NCI-H187 treated with DMSO at 0.1 percent for 48 hours (cell line): ENCODE data around the gene ITGA2B.
"Not testable (repeated sequence)": the region's sequence is repeated elsewhere in the genome, so short reads cannot be mapped to it uniquely, and the experiment has no call there.

Experiments
- DNase-seq: peaks from one replicate; lab custom pipeline; 2025; lab: John Stamatoyannopoulos, UW

Gene ITGA2B

DNA sequence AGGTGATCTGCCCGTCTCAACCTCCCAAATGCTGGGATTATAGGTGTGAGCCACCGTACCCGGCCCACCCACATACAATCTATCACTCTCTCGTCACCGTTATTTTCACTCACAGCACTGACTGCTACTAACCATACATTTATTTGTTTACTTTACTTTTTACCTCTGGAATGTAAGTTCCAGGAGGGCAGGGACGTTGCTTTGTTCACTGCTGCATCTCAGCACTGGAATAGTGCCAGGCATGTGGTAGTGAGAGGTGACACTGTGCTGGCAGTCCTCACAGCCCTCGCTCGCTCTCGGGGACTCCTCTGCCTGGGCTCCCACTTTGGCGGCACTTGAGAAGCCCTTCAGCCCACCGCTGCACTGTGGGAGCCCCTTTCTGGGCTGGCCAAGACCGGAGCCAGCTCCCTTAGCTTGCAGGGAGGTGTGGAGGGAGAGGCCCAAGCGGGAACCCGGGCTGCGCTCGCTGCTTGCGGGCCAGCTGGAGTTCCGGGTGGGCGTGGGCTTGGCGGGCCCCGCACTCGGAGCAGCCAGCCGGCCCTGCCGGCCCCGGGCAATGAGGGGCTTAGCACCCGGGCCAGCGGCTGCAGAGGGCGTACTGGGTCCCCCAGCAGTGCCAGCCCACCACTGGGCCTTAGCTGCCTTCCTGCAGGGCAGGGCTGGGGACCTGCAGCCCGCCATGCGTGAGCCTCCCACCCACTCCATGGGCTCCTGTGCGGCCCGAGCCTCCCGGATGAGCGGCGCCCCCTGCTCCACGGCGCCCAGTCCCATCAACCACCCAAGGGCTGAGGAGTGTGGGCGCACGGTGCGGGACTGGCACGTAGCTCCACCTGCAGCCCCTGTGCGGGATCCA, 20.8 kb downstream of the ITGA2B start:
- not testable (repeated sequence) for DNase-seq

DNA sequence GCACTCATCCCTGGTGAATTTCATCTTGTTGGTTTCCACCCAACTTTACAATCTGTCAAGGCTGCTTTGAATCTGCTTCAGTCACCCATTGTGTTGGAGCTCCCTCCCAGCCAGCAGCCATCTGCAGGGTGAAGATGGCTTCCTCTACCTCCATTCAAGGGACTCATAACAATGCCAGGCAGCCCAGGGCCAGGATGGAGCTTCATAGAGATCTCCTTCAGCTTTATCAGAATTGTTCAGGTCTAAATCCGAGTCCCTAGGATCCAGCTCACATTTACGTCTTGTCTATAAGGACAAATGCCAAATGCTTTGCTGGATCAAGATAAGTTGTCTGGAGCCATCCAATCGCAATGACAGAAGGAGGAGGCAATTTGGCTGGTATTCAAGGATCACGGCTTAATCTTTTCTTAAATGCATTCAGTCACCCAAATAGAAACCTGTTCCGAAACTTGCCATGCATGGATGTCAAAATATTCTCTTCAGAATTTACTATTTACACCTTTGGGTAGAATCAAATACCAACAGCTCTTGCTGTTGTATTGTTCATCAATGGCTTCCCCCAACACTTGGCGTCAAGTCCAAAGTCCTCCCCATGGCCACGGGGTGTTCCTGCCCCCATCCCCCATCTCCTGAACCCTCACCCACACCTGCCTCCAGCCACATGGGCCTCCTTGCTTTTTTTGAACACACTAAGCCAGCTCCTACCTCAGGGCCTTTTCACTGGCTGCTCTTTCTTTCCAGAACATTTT, 22.0 kb downstream of the ITGA2B start:
- no peak for DNase-seq

DNA sequence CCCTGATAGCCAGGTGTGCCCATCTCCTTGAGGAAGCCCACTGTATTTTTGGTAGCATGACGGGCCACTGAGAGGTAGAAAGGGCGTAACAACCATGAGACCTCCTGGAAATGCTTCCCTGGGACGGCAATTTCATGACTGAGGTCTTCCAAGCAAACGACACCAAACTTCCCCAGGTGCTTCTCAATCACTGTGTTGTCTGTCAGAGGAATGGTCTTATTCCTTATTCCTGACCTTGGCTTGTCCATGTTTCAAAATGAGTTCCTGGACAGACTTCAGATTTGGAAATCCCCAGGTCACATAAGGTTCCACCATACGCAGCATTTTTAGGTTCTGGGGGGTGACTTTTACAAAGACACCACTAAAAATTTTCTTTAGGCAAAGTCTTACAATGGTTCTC, 24.4 kb downstream of the ITGA2B start:
- not testable (repeated sequence) for DNase-seq

DNA sequence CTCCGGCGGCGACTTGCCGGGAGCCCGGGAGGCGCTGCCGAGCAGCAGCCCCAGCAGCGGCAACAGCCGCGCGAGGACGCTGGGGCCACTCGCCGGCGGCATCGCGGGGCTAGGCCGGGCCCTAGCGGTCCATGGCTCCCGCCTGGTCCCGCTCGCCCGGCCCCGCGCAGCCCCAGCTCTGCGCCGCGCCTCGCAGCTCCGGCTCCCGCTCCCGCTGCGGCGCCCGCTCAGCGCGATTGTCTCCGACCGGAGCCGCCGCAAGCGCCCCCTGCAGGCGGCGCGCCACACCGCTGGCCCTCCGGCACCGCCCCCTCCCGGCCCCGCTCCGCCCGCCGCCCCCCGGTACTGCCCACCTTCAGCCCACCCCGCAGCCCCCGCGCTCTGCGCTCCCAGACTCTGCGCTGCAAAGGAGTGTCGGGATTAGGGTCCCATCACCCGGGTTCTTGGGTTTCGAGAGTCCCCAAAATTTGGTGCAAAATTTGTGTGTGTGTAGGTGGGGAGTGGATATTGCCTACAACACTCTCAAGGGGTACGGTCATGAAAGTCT, 25.8 kb downstream of the ITGA2B start, which contains the start of gene FAM171A2:
Gene FAM171A2 (minus strand): TSS at position 241 of the 547 bp plus-strand sequence. CDS start 139 bp downstream, at position 102.
- DNase-seq = no peak

DNA sequence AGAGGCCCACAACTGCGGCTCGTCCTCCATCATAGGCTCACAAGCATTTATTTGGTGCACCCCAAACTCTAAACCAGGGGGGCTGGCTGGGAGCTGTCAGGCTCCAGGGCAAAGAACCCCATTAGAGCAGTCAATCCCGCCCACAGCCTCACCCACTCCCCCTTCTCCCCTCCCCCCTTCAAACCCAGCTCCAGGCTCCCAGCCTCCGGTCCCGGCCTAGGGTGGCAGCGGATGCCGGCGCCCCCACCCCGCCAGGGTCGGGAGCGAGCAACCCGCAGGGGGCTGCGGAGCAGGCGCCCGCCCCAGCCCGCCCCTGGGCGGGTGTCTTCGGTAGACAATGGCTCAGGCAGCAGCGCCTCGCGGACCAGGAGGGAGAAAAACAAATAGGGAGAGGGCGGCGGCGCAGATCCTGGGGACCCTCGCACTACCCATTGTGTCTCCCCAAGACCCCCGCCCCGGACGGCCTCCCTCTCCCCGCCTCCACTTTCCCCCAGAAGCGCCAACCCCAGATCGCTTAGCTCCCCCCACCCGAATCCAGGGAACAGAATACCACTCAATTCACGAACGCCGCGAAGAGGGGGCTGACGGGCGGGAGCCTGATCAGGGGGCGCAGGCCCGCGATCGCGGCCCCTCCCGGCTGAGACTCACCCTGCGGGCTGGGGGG, 26.4 kb downstream of the ITGA2B start:
- DNase-seq = no peak

DNA sequence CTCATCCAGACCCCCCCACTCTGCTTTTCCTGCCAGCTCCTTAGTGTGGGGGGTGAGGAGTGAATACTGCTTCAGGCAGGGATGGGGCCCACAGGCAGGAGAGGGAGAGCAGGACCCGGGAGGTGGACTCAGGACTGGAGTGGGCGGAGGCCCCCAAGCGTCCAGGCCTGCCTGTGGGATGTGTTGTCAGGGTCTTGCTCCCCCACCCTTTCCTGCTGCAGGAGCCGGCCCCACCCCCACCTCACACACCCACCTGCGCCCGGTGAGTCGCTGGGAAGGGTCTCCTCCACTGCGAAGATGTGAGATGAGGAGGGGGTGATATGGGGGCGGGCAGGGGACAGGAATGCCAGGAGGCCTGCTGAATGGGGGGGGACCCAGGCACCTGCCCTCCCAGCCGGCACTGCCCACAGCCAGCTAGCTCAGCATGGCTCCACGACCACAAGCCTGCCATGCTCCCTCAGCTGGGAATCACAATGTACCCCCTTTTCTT, 26.9 kb downstream of the ITGA2B start:
- no peak for DNase-seq

DNA sequence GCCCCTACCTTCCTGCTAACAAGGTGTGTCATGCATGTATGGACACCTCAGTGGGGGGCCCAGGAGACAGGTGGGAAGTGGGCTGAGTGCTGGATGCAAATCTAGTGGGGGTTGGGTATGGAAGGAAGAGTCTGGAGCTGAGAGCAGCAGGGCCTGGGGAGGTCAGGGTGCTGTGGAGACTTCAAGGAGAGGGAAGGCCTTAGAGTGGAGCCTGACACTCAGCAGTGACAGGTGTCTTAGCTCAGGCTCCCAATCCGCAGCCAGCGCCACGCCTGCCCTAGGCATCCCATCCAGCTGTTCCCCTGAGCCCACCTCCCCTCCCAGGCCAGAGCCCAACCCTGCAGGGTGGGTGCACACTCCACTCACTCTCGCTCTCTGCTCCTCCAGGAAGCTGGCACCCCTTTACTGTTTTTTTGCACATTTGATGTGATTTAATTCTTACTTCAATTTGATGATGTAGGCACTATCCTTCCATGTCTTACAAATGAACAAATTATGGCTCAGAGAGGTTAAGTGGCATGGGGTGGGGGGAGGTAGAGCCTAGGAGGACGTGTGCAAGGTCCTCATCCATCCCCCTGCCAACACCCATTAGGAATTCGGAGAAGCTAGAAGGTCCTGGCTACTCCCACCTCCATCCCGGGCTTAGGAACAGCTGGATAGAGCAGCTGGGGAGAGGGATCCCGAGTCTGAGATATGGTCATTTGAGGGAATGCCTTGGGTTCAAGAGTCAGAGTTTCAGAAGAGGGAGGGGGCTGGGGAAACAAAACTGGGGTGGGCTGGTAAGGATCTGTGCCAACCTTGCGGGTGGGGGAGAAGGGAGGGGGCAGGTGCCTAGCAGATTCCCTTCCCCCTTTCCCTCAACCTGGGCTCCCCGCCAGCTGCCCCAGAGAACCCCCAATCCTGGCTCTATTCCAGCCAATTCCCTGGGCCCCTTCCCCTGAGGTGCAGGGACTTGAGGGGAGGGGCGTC, 27.9 kb downstream of the ITGA2B start:
- DNase-seq = no peak

DNA sequence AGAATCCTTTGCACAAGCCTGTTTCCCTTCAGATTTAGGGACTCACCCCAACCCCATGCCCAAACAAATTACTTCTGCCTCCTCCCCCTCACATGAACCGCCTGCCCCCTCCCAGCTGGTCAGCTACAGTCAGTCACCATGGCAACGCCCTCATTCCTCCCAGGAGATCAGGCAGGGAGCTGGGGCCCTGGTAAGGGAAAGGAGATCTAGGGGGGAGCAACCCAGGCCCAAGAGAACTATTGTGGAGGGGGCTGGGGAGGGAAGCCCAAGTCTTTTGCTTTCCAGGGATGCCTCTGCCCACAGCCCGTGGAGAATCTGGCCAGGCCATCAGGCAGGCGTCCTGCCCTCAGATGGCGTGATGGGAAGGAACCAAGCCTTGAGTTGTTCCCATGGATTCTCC, 28.6 kb downstream of the ITGA2B start:
- DNase-seq = no peak

DNA sequence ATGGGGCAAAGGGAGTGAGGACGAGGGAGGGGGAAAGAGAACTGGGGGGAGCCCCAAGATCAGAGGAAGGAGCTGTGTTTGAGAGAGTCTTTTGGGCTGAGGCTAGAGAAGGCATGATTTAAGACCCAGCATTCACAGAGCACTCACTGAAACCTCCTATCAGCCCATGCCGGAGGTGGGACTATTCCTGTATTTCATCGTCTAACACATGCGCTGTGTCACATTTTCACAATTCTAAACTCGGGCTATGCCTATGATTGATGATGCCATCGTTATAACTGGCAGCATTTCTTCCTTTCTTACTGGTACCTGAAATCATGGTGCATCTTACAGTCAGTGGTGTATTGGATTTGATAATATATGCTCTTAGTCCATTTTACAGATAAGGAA, 29.3 kb downstream of the ITGA2B start:
- DNase-seq = no peak

DNA sequence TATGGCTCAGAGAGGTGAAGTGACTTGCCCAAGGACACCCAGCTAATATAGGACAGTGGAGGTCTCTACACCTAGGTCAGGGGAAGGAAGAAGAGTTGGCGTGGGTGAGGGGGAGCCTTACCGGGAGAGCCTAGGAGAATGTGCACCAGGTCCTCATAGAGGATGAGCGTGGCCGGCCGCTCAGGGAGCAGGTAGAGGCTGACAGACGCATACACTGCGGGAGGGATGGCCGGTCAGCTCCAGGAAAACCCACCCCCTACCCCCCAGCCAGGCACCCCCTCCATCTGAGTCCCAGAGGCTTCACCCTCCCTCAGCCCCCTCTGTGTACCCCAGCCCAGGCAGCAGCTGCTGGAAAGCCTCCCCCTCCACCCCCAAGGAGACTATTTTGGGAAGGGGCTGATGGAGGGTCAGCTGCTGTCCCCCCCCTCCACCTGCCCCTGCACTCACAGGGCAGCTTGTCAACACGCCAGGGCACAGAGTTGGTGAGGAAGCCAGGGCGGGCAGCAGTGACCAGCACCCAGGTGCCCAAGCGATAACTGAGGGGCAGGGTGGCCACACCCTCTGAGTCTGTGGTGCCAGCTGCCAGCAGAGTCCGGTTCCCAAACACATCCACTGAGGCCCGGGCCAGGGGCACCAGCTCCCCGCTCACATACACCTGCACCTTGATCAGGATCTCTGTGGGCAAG, 29.8 kb downstream of the ITGA2B start:
- no peak for DNase-seq

DNA sequence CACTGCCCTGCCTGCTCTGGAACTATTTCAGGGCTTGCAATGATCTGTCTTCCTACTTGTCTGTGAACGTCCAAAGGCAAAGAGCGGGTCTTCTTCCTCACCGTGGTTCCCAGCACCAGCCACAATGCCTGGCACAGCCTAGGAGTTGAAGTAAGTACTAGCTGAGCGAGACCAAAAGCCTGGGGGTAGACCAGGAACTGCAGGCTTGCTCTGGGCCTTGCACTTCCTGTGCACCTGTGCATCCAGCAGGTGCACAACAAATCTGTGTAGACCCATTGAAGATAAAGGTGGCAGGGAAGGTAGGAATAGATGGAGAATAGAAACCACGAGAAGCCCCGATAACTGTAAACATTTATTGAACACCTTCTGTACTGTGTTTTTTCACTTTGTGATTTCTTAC, 30.4 kb downstream of the ITGA2B start:
- no peak for DNase-seq

DNA sequence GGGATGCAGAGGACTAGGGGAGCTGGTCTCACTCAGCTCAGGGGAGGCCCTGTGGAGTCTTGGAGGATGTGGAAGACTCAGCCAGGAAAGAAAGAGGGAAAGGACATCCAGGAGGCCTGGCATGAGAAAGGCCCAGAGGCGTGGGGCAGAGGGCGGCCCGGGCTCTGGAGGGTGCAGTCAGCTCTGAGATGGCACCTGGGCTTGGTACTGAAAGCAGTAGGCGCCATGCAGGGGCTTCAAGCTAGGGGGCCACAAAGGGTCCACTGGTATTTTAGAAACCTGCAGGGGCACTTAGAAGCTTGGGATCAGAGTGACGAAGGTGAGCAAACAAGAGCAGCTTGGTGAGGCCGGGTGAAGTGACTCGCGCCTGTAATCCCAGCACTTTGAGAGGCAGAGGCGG, 31.4 kb downstream of the ITGA2B start:
- no peak for DNase-seq

DNA sequence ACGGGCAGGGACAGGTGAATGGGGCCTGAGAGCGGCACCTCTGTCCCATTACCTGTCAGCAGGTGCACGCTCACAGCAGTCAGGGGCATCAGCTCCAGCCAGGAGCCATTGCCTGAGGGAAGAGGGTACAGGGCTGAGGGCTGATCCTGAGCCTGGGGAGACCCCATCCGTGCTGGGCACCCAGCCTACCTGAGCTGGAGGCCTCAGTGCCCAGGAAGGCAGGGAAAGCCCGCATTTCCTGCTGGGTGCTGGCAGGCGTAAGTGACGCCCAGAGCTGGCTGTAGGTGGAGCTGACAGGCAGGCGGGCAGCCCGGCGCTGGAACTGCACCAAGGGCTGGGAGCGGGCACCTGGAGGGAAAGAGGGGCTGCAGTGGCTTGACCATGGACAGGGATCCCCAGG, 33.2 kb downstream of the ITGA2B start:
- DNase-seq = no peak

DNA sequence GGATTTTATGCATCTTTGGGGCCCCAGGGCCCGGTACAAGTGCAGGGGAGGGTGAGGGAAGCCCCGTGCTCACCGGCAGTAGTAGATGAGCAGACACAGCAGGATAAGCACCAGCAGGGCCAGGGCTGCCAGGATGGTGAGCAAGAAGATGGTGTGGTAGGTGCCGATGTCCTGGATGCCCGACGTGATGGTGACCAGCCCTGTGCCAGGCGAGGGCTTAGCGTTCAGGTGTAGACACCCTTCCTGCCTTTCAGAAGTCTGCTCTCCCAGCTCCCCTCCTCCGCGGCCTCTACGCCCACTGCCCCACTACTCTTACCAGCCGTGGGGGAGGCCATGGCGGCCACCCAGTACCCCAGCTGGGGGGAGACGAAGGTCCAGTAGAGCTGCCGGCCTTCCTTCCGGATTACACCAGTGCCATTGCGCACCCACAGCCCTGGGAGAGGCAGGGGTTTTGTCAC, 33.8 kb downstream of the ITGA2B start:
- DNase-seq = no peak

DNA sequence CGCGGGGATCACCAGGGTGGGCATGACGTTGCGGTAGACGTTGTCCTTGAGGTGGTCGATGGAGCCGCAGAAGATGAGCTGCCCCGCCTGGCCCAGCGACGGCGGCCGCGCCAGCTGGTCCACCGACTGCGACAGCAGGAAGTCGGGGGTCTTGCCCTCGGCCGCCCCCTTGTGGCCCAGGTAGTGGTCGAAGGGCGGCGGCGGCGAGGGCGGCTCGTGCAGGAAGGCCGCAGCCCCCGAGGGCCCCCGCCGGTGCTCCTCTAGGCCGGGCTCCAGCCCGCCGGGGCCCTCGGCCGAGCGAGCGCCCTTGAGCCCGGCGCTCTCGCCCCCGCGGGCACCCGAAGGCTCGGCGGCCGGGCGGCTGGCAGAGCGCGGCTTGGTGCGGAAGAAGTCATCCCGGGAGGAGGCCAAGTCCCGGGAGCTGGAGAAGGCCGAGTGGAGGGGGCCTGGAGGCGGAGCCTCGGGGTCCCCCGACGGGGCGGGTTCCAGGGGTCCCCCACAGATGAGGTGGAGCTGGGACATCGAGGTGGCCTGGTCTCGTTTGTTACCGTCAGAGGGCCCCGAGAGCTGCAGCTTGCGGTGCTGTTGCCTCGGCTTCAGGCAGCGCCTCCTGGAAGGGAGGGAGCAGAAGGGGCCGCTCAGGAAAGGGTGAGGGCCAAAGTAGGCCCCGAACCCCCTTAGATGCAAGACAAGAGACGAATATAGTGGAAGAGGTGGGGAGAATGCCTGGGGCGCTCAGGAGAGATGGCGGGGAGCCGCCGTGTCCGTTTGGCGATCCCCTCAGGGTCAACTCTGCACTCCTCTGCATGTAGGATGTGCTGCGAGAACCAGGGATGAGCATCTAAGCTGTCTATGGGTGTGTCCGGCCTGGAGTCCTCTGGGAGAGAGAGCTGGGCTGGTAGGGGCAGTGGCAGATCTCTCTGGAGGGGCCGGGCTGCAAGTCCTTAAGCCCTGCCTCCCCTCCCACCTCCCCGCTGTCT, 34.6 kb downstream of the ITGA2B start:
- DNase-seq = no peak

DNA sequence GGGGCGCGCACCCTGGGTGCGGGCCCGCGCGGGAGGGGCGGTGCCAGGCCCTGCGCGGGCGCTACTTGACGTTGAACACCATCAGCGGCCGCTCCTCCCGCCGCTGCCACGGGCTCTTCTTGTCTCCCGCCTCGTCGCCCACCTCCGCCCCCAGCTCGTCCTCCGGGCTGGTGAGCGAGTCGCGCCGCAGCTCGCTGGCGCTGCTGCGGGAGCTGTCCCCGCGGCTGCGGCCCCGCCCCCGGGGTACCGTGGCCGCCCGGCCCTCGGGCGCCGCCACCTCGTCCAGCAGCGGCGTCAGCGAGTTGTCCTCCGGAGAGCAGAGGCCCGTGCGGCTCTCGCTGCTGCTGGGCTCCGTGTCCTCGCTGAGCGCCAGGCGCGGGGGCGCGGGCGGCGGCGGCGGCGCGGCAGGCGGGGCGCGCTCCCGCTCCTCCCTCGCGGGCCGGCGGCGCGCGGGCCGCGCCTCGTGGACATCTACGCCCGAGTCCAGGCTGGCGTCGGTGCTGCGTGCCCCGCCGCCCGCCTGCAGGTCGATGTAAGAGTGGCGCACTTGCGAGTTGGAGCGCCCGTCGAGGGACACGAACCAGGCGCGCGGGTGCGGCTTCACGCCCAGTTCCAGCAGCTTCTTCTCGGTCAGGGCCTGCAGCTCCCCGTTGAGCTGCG, 35.6 kb downstream of the ITGA2B start:
- DNase-seq = no peak

DNA sequence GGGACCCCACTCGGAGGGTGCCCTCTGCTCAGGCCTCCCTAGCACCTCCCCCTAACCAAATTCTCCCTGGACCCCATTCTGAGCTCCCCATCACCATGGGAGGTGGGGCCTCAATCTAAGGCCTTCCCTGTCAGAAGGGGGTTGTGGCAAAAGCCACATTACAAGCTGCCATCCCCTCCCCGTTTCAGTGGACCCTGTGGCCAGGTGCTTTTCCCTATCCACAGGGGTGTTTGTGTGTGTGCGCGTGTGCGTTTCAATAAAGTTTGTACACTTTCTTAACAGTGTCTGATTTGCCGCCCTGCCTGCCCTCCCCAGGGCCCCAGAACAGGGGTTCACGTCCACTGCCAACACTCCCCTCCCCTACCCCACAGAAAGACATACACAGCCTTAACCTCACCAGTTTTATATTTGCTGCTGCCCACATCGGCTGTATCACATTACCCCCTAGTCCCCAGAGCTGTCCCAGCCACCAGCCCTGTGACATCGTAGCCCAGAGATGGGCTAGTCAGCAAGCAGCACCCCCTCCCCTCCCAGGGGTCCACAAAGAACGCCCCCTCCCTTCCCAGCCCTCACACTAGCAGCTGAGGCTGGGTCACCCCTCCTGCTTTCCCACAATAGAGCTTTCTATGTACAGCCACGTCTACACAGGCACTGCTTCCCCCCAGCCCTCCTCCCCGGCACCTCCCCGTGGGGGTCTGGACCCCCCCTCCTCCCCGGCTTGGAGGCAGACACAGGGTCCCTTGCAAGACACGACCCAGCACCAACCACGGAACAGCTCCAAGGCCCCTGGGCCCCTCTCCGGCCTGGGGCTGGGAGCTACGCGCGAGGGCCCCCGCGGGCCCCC, 36.4 kb downstream of the ITGA2B start:
- DNase-seq = no peak
